Mucosa of descending colon (tissue), 3 donors: ENCODE data around the gene FRMD8. TPM values are rescaled to one million over a fixed set of nuclear protein-coding genes. Genes with fewer than 3 reads are reported as not detected.

Experiments used
- ATAC-seq: fragments of 200-7000 bp; cut with Tn5 transposase; one replicate; pipeline ENCODE4 v1.9.1; 2020; ENCODE audit warnings: mild to moderate bottlenecking, moderate library complexity
- DNase-seq, 3 donors: peaks; one replicate each; pipeline ENCODE4 v3.0.0-alpha.2; 2020
- H3K36me3 ChIP-seq: fragments of 200-600 bp; one replicate; pipeline ENCODE4 v1.8.0; 2021; ENCODE audit warnings: low read depth, mild to moderate bottlenecking
- H3K4me1 ChIP-seq: fragments of 200-600 bp; one replicate; pipeline ENCODE4 v1.8.0; 2021; ENCODE audit warnings: low read depth, mild to moderate bottlenecking
- H3K4me3 ChIP-seq: fragments of 200-600 bp; one replicate; pipeline ENCODE4 v1.8.0; 2021; ENCODE audit warnings: mild to moderate bottlenecking
- H3K9me3 ChIP-seq: fragments of 200-600 bp; one replicate; pipeline ENCODE4 v1.8.0; 2021; ENCODE audit warnings: mild to moderate bottlenecking
- intact Hi-C, 2 donors: fragments of 100-400 bp; cut with DNase I in 1 of 2; cut with micrococcal nuclease in 1 of 2; formaldehyde crosslinking; loops; one replicate each; pipeline versions ENCODE4 v1.11.0 to v1.11.1; 2022; cut with DNase I, micrococcal nuclease
- total RNA-seq, 3 donors: library from RNA; stranded (reverse); fragmentation: NEBNext Ultra II Directional in 2 of 3; extraction: Animal tissue kit (Norgen Biotek cat#: 25700) in 2 of 3; gene quantifications; one replicate each; pipeline versions ENCODE4 v1.2.1 to v1.2.4, GENCODE V29; 2021 to 2023
- TF ChIP-seq, protein P1 (sequence below): fragments of 200-600 bp; IDR thresholded peaks from one replicate; pipeline ENCODE4 v1.8.0; 2022; ENCODE audit warnings: antibody characterized with exemption, mild to moderate bottlenecking
- donor health status: DM: no; HTN: no; CAD: no; lungs with moderate emphysema.
- donor health status: DM: no; HTN: no; CAD: no.
- donor health status: DM: no; HTN: yes; CAD: no.

Gene FRMD8
- total RNA-seq, 3 donors from 2014 or later, result 27.1 to 44.1 (median 42.3) TPM

GRCh38 chr11:65390996-65391395, 4.6 kb downstream of the FRMD8 start:
- intact Hi-C loops, result no loop called here
- ATAC-seq (no peak), DNase-seq (peak in 1 of 3 donors; percentile 36)
- H3K4me3 ChIP-seq, result no peak overlapping the region
- H3K9me3 ChIP-seq, result no peaks in the 10 kb centered on the region
- peaks cover 31% of the 10 kb centered on the region for H3K4me1 ChIP-seq
- no peaks in the 10 kb centered on the region for H3K36me3 ChIP-seq
- TF ChIP-seq, protein P1, sequence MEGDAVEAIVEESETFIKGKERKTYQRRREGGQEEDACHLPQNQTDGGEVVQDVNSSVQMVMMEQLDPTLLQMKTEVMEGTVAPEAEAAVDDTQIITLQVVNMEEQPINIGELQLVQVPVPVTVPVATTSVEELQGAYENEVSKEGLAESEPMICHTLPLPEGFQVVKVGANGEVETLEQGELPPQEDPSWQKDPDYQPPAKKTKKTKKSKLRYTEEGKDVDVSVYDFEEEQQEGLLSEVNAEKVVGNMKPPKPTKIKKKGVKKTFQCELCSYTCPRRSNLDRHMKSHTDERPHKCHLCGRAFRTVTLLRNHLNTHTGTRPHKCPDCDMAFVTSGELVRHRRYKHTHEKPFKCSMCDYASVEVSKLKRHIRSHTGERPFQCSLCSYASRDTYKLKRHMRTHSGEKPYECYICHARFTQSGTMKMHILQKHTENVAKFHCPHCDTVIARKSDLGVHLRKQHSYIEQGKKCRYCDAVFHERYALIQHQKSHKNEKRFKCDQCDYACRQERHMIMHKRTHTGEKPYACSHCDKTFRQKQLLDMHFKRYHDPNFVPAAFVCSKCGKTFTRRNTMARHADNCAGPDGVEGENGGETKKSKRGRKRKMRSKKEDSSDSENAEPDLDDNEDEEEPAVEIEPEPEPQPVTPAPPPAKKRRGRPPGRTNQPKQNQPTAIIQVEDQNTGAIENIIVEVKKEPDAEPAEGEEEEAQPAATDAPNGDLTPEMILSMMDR, result no peak

- peak in 1 of 3 donors; percentile 38 for DNase-seq
- no peak overlapping the region for H3K4me3 ChIP-seq
- intact Hi-C loops, result no loop called here
- no peak for ATAC-seq
- peaks cover 25% of the 10 kb centered on the region for H3K4me1 ChIP-seq
- H3K36me3 ChIP-seq, result no peaks in the 10 kb centered on the region
- TF ChIP-seq, protein P1, result no peak
- H3K9me3 ChIP-seq, result no peaks in the 10 kb centered on the region
Observed at GRCh38 chr11:65392186-65392829, 5.9 kb downstream of the FRMD8 start.

GRCh38 chr11:65392899-65393298, 6.5 kb downstream of the FRMD8 start:
- Histone ChIP-seq H3K9me3 (no peaks in the 10 kb centered on the region), H3K4me1 (peaks cover 19% of the 10 kb centered on the region), H3K4me3 (no peak overlapping the region), H3K36me3 (no peaks in the 10 kb centered on the region)
- intact Hi-C loops, result no loop called here
- no peak for ATAC-seq
- TF ChIP-seq, protein P1, result no peak
- no peak for DNase-seq

- H3K4me3 ChIP-seq, result no peak overlapping the region
- TF ChIP-seq, protein P1, result no peak
- no peak for ATAC-seq
- H3K36me3 ChIP-seq, result no peaks in the 10 kb centered on the region
- no peaks in the 10 kb centered on the region for H3K9me3 ChIP-seq
- H3K4me1 ChIP-seq, result peaks cover 12% of the 10 kb centered on the region
- peak in 1 of 3 donors; percentile 44 for DNase-seq
- intact Hi-C loops, result no loop called here
Observed at GRCh38 chr11:65393513-65394079, 7.2 kb downstream of the FRMD8 start.

- intact Hi-C loops, result no loop called here
Observed at GRCh38 chr11:65394125-65394536, 7.7 kb downstream of the FRMD8 start.

More at GRCh38 chr11:65394125-65394536, 7.7 kb downstream of the FRMD8 start:
- TF ChIP-seq, protein P1, result no peak
- Histone ChIP-seq H3K36me3 (no peaks in the 10 kb centered on the region), H3K9me3 (no peaks in the 10 kb centered on the region), H3K4me3 (no peak overlapping the region), H3K4me1 (peaks cover 7% of the 10 kb centered on the region)
- ATAC-seq (no peak), DNase-seq (peak in 1 of 3 donors; percentile 54)
